Keratinocyte (primary cell): ENCODE measurements around the gene DNAJB14. TPM values are rescaled to one million over a fixed set of nuclear protein-coding genes. Genes with fewer than 3 reads are reported as not detected.

ENCODE experiments used
- DNase-seq: peaks from one replicate; pipeline ENCODE4 v3.0.0-alpha.2; 2011; ENCODE audit warnings: low read depth, missing footprints, low spot score
- FAIRE-seq: peaks from 2 replicates; lab custom pipeline; 2011; peaks lifted over from hg19 to GRCh38; lab: Jason Lieb, UNC
- H2AFZ ChIP-seq: 2 replicates; pipeline ENCODE4 v1.6.0; 2012; ENCODE audit warnings: low read length, control low read depth, inconsistent platforms; ENCODE audit not compliant: control insufficient read depth
- H3K27ac ChIP-seq: 2 replicates; pipeline ENCODE4 v1.5.1; 2011; ENCODE audit warnings: low read length; ENCODE audit not compliant: control insufficient read depth, insufficient read depth
- H3K27me3 ChIP-seq: 3 replicates; pipeline ENCODE4 v1.6.0; 2011; ENCODE audit warnings: low read length; ENCODE audit not compliant: control insufficient read depth, insufficient read depth; ENCODE audit errors: extremely low read depth
- H3K36me3 ChIP-seq, 2 experiments: 2 replicates in 1 of 2; 3 replicates in 1 of 2; pipeline ENCODE4 v1.5.1; 2011; ENCODE audit warnings: low read length in 2 of 2, mild to moderate bottlenecking in 1 of 2; ENCODE audit not compliant: control insufficient read depth in 2 of 2, insufficient read depth in 2 of 2; ENCODE audit errors: extremely low read depth in 1 of 2
- H3K4me1 ChIP-seq: 3 replicates; pipeline ENCODE4 v1.5.1; 2011; ENCODE audit warnings: low read length; ENCODE audit not compliant: control insufficient read depth, insufficient read depth; ENCODE audit errors: extremely low read depth
- H3K4me2 ChIP-seq: 3 replicates; pipeline ENCODE4 v1.6.0; 2011; ENCODE audit warnings: low read depth, low read length; ENCODE audit not compliant: control insufficient read depth, insufficient read depth; ENCODE audit errors: extremely low read depth
- H3K4me3 ChIP-seq, 3 experiments: fragments of 200-600 bp in 1 of 3; sonication (generic) in 1 of 3; 2 replicates in 2 of 3; 3 replicates in 1 of 3; pipeline ENCODE4 v1.5.1; 2011 to 2016; ENCODE audit warnings: low read length in 3 of 3, mild to moderate bottlenecking in 3 of 3, control low read depth in 2 of 3, inconsistent platforms in 1 of 3, low read depth in 1 of 3, mixed read lengths in 1 of 3, mixed run types in 1 of 3, moderate library complexity in 1 of 3; ENCODE audit not compliant: control insufficient read depth in 2 of 3, insufficient read depth in 2 of 3; ENCODE audit errors: extremely low read depth in 1 of 3
- H3K79me2 ChIP-seq: 2 replicates; pipeline ENCODE4 v1.6.0; 2012; ENCODE audit warnings: low read length; ENCODE audit not compliant: control insufficient read depth, insufficient read depth
- H3K9ac ChIP-seq: 3 replicates; pipeline ENCODE4 v1.6.0; 2011; ENCODE audit warnings: low read length; ENCODE audit not compliant: control insufficient read depth, insufficient read depth; ENCODE audit errors: extremely low read depth
- H3K9me1 ChIP-seq: 3 replicates; pipeline ENCODE4 v1.6.0; 2011; ENCODE audit warnings: low read length; ENCODE audit not compliant: control insufficient read depth, insufficient read depth; ENCODE audit errors: extremely low read depth
- H3K9me3 ChIP-seq: 2 replicates; pipeline ENCODE4 v1.5.1; 2012; ENCODE audit warnings: low read depth, low read length; ENCODE audit not compliant: control insufficient read depth
- H4K20me1 ChIP-seq: 3 replicates; pipeline ENCODE4 v1.6.0; 2011; ENCODE audit warnings: low read length; ENCODE audit not compliant: control insufficient read depth, insufficient read depth; ENCODE audit errors: extremely low read depth
- CTCF ChIP-seq, 3 experiments: IDR thresholded peaks in 1 of 3; conservative IDR thresholded peaks in 1 of 3; optimal IDR thresholded peaks in 1 of 3; 2 replicates in 2 of 3; 3 replicates in 1 of 3; pipeline versions ENCODE3 to v1.5.1; 2011; ENCODE audit warnings: low read length in 3 of 3, mild to moderate bottlenecking in 3 of 3, moderate library complexity in 2 of 3, control low read depth in 1 of 3, inconsistent platforms in 1 of 3; ENCODE audit not compliant: insufficient read depth in 2 of 3; ENCODE audit errors: extremely low read depth in 1 of 3
- EZH2 ChIP-seq: IDR thresholded peaks from one replicate; pipeline ENCODE4 v1.6.1; 2012; ENCODE audit warnings: inconsistent platforms, mild to moderate bottlenecking, low read length, moderate library complexity
- dilution Hi-C: fragments of 300-500 bp; cut with MboI; formaldehyde crosslinking; loops from one replicate; pipeline ENCODE4 v1.7.0; 2020; ENCODE audit warnings: low sequenced_read_pairs; ENCODE audit not compliant: extremely low pct_ligation_motif_present
- polyA plus RNA-seq, 5 experiments: library from polyadenylated mRNA; depleted of rRNA in 3 of 5; stranded (reverse) in 3 of 5; stranded (forward) in 1 of 5; unstranded in 1 of 5; fragments of >200 nt; gene quantifications; 1 replicate in 1 of 5; 2 replicates in 3 of 5; 3 replicates in 1 of 5; pipeline versions ENCODE4 v1.2.1 to v1.2.3, GENCODE V29; 2011 to 2012; ENCODE audit warnings: missing spikeins in 2 of 5, low read depth in 1 of 5, low replicate concordance in 1 of 5

DNAJB14 gene
- polyA plus RNA-seq, 1 donor (not counting 4 experiments of a cell fraction or from before 2014, with no cell fraction given): 17.9 TPM

- no peak overlapping the region for H2AFZ ChIP-seq
- H3K9me1 ChIP-seq: no peaks in the 10 kb centered on the region
- H4K20me1 ChIP-seq: no peaks in the 10 kb centered on the region
- no peaks in the 10 kb centered on the region for H3K4me1 ChIP-seq
- H3K9ac ChIP-seq: no peak overlapping the region
- H3K9me3 ChIP-seq: peaks cover 7% of the 10 kb centered on the region
- H3K27me3 ChIP-seq: no peaks in the 10 kb centered on the region
- DNase-seq: no peak
- TF ChIP-seq EZH2: no peak
- TF ChIP-seq CTCF (optimal IDR thresholded peaks at IDR 0.05 in 1 of 3, IDR thresholded peaks at IDR 0.05 in 1 of 3, conservative IDR thresholded peaks at IDR 0.05 in 1 of 3; ENCODE audit: extremely low read depth in 1 of 3, insufficient read depth in 2 of 3, low read length in 3 of 3): no peak
- peaks cover 0 to 8% of the 10 kb centered on the region in 2 experiments for H3K36me3 ChIP-seq
- H3K27ac ChIP-seq: no peak overlapping the region
- peaks cover 90% of the 10 kb centered on the region for H3K79me2 ChIP-seq
- no peak overlapping the region for H3K4me2 ChIP-seq
- H3K4me3 ChIP-seq: no peak overlapping the region
- dilution Hi-C loops: no loop called here
- no peak for FAIRE-seq
Observed at GRCh38 chr4:99938243-99938753, 8.1 kb downstream of the DNAJB14 start.

- DNase-seq: no peak
- Histone ChIP-seq H3K36me3 (peaks cover 0 to 8% of the 10 kb centered on the region in 2 experiments), H3K9me3 (peaks cover 7% of the 10 kb centered on the region), H3K9ac (no peak overlapping the region), H3K9me1 (no peaks in the 10 kb centered on the region), H3K4me2 (no peak overlapping the region), H3K79me2 (peaks cover 89% of the 10 kb centered on the region), H4K20me1 (no peaks in the 10 kb centered on the region), H3K4me3 (no peak overlapping the region), H3K27me3 (no peaks in the 10 kb centered on the region), H3K4me1 (no peaks in the 10 kb centered on the region), H3K27ac (no peak overlapping the region), H2AFZ (no peak overlapping the region)
- dilution Hi-C loops: no loop called here
- FAIRE-seq: no peak
- no peak for TF ChIP-seq CTCF (optimal IDR thresholded peaks at IDR 0.05 in 1 of 3, IDR thresholded peaks at IDR 0.05 in 1 of 3, conservative IDR thresholded peaks at IDR 0.05 in 1 of 3; ENCODE audit: extremely low read depth in 1 of 3, insufficient read depth in 2 of 3, low read length in 3 of 3)
- no peak for TF ChIP-seq EZH2
Observed at GRCh38 chr4:99934891-99935290, 11.5 kb downstream of the DNAJB14 start.
